Kidney (tissue), 14 donors: ENCODE results near the gene MYH9. TPM values are rescaled to one million over a fixed set of nuclear protein-coding genes. Genes with fewer than 3 reads are reported as not detected.

ENCODE experiments used
- DNase-seq, 5 donors: peaks; one replicate each; pipeline ENCODE4 v3.0.0-alpha.2; 2013 to 2020
- FAIRE-seq: peaks from 2 replicates; lab custom pipeline; 2012; peaks lifted over from hg19 to GRCh38; lab: Jason Lieb, UNC
- H3K27ac ChIP-seq, 2 donors: one replicate each; pipeline ENCODE4 v1.7.0; 2013; ENCODE audit warnings: low read depth in 2 of 2, low read length in 2 of 2, inconsistent platforms in 1 of 2
- H3K27me3 ChIP-seq: one replicate; pipeline ENCODE4 v1.7.1; 2013; ENCODE audit warnings: low read length, inconsistent platforms; ENCODE audit not compliant: control insufficient read depth, insufficient read depth
- H3K36me3 ChIP-seq, 3 donors: one replicate each; pipeline versions ENCODE4 v1.7.0 to v1.7.1; 2013; ENCODE audit warnings: low read length in 3 of 3, control low read depth in 1 of 3, inconsistent platforms in 1 of 3; ENCODE audit not compliant: insufficient read depth in 3 of 3, control insufficient read depth in 2 of 3
- H3K4me1 ChIP-seq, 3 donors: one replicate each; pipeline versions ENCODE4 v1.7.0 to v1.7.1; 2013; ENCODE audit warnings: low read length in 3 of 3, inconsistent platforms in 1 of 3, low read depth in 1 of 3; ENCODE audit not compliant: control insufficient read depth in 2 of 3, insufficient read depth in 2 of 3
- H3K4me3 ChIP-seq, 3 donors: one replicate each; pipeline versions ENCODE4 v1.7.0 to v1.8.1; 2013; ENCODE audit warnings: low read length in 3 of 3, control low read depth in 1 of 3, inconsistent platforms in 1 of 3
- H3K9ac ChIP-seq, 3 donors: one replicate each; pipeline versions ENCODE4 v1.7.0 to v1.7.1; 2013; ENCODE audit warnings: low read length in 3 of 3, control low read depth in 1 of 3, inconsistent platforms in 1 of 3
- H3K9me3 ChIP-seq, 3 donors: one replicate each; pipeline versions ENCODE4 v1.7.0 to v1.7.1; 2013; ENCODE audit warnings: low read length in 3 of 3, control low read depth in 1 of 3, inconsistent platforms in 1 of 3; ENCODE audit not compliant: control insufficient read depth in 2 of 3, insufficient read depth in 1 of 3
- intact Hi-C: fragments of 100-400 bp; cut with DNase I; formaldehyde crosslinking; loops from one replicate; pipeline ENCODE4 v1.11.1; 2022
- polyA plus RNA-seq: library from polyadenylated mRNA; stranded (reverse); fragments of 350-450 nt; fragmentation: Illumina TruSeq; extraction: RNeasy Lipid Tissue Mini Kit (QIAGEN cat#74804); gene quantifications from one replicate; pipeline ENCODE4 v1.2.3, GENCODE V29; 2014; ENCODE audit warnings: low read depth, low replicate concordance; ENCODE audit not compliant: insufficient read depth
- total RNA-seq: library from RNA; stranded (reverse); fragmentation: NEBNext Ultra II Directional; extraction: Animal tissue kit (Norgen Biotek cat#: 25700); gene quantifications from one replicate; pipeline ENCODE4 v1.2.1, GENCODE V29; 2021
- TF ChIP-seq, protein P1 (sequence below): IDR thresholded peaks from 3 replicates; pipeline ENCODE4 v1.5.1; 2012; ENCODE audit warnings: mild to moderate bottlenecking, moderate library complexity, borderline replicate concordance; ENCODE audit not compliant: insufficient read depth; ENCODE audit errors: extremely low read depth
- donor health status: control.
- donor health status: control.
- donor health status: control.
- donor health status: control.
- donor health status: control.
- donor health status: DM: yes; HTN: yes; CAD: no.
- donor health status: Normal renal cell carcinoma (clear cell type).

Gene MYH9
- total and polyA plus RNA-seq, 2 donors from 2014 or later, result 85.2 to 655 TPM

DNA sequence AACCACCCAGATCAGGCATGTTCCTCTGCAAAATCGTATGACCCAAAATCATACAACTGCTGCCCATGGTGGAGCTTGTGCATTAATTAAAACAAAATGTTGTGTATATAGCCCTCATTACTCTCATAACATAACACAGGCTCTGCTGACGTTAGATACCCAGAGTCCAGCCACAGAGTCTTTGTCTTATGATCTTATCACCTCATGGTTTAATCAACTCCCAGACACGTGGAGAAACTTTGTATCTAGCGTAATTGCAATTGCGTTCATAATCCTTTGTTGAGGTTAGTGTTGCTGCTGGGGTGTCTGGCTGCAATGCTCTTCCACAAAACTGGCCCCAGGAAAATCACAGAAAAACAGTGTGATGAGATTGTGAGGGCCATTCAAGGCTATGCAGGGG, 139.8 kb downstream of the MYH9 start:
- intact Hi-C loops, result no loop called here
- no peak overlapping the region for H3K27ac ChIP-seq
- DNase-seq, result no peak
- H3K4me3 ChIP-seq, result no peak overlapping the region
- H3K9me3 ChIP-seq, result no peaks in the 10 kb centered on the region
- peaks cover 0 to 6% (median 0%) of the 10 kb centered on the region in 3 donors for H3K4me1 ChIP-seq
- TF ChIP-seq, protein P1, sequence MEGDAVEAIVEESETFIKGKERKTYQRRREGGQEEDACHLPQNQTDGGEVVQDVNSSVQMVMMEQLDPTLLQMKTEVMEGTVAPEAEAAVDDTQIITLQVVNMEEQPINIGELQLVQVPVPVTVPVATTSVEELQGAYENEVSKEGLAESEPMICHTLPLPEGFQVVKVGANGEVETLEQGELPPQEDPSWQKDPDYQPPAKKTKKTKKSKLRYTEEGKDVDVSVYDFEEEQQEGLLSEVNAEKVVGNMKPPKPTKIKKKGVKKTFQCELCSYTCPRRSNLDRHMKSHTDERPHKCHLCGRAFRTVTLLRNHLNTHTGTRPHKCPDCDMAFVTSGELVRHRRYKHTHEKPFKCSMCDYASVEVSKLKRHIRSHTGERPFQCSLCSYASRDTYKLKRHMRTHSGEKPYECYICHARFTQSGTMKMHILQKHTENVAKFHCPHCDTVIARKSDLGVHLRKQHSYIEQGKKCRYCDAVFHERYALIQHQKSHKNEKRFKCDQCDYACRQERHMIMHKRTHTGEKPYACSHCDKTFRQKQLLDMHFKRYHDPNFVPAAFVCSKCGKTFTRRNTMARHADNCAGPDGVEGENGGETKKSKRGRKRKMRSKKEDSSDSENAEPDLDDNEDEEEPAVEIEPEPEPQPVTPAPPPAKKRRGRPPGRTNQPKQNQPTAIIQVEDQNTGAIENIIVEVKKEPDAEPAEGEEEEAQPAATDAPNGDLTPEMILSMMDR, result no peak
- H3K27me3 ChIP-seq, result no peaks in the 10 kb centered on the region
- no peak for FAIRE-seq
- no peak overlapping the region for H3K9ac ChIP-seq
- no peaks in the 10 kb centered on the region for H3K36me3 ChIP-seq

DNA sequence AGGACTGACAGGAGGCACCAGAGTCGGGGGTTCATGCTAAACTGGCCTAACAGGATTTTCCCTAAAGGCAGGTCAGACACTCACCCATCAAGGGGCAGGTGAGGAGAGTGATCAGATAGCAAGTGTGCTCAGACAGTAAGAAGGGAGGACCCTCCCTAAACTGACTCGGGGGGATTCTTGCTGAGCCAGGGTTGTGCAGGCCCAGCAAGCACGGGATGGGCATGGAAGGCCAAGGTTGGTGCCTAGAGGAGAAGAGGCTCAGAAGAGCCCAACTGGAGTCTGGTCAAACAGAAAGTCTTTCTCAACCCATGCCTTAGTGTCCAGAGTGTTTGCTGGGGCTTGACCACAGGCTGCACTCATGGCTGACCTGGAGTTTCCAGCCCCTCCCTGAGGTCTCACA, 141.0 kb downstream of the MYH9 start:
- DNase-seq, result peak in 1 of 5 donors; percentile 8
- Histone ChIP-seq H3K36me3 (no peaks in the 10 kb centered on the region), H3K27ac (no peak overlapping the region), H3K27me3 (no peaks in the 10 kb centered on the region), H3K4me3 (no peak overlapping the region), H3K9me3 (no peaks in the 10 kb centered on the region), H3K4me1 (peaks cover 0 to 2% (median 0%) of the 10 kb centered on the region in 3 donors), H3K9ac (no peak overlapping the region)
- no peak for FAIRE-seq
- TF ChIP-seq, protein P1, result no peak
- intact Hi-C loops, result no loop called here

DNA sequence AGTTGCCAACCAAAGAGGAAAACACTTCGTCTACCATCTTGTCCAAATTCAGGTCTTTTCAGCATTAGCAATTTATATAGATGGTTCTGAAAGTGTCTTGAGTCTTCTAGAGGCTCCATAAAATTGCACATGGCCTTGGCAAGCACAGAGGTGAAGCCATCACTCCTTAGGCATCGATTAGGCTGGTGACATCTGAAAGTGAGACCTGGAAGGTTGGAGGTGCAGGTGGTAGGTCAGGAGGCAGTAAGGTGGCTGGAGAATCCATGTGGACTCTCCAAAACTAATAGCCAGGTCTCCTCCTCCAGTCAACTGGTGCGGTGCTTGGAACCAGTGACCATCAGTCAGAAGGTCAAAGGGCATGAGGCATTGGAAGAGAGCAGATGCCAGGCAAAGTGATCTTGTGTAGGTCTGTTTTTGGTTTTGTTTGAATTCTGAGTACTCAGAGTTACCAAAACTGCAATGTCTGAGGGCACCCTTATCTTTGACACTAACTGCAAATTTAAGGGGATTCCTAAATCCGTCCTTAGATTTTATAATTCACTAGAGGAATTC, 141.9 kb downstream of the MYH9 start:
- H3K9me3 ChIP-seq, result no peaks in the 10 kb centered on the region
- H3K4me1 ChIP-seq, result peaks cover 0 to 2% (median 0%) of the 10 kb centered on the region in 3 donors
- H3K4me3 ChIP-seq, result no peak overlapping the region
- intact Hi-C loops, result no loop called here
- DNase-seq, result no peak
- no peak overlapping the region for H3K27ac ChIP-seq
- no peak overlapping the region for H3K9ac ChIP-seq
- no peaks in the 10 kb centered on the region for H3K27me3 ChIP-seq
- no peaks in the 10 kb centered on the region for H3K36me3 ChIP-seq
- TF ChIP-seq, protein P1, result no peak
- FAIRE-seq, result no peak
